HL-60 (cell line): ENCODE data around the gene GLYR1.

Source experiments
- GABPA ChIP-seq: IDR thresholded peaks from 2 replicates; pipeline ENCODE4 v1.6.1; 2012; ENCODE audit warnings: low read depth
- POLR2AphosphoS5 ChIP-seq: IDR thresholded peaks from 2 replicates; pipeline ENCODE4 v1.6.1; 2012; ENCODE audit warnings: low read depth
- SPI1 ChIP-seq: IDR thresholded peaks from 2 replicates; pipeline ENCODE4 v1.6.1; 2012; ENCODE audit warnings: low read depth, mild to moderate bottlenecking, borderline replicate concordance
- TF ChIP-seq, protein P1 (sequence below): IDR thresholded peaks from one replicate; pipeline ENCODE4 v1.5.1; 2011; ENCODE audit warnings: low read length, control low read depth, inconsistent platforms; ENCODE audit not compliant: insufficient read depth

DNA sequence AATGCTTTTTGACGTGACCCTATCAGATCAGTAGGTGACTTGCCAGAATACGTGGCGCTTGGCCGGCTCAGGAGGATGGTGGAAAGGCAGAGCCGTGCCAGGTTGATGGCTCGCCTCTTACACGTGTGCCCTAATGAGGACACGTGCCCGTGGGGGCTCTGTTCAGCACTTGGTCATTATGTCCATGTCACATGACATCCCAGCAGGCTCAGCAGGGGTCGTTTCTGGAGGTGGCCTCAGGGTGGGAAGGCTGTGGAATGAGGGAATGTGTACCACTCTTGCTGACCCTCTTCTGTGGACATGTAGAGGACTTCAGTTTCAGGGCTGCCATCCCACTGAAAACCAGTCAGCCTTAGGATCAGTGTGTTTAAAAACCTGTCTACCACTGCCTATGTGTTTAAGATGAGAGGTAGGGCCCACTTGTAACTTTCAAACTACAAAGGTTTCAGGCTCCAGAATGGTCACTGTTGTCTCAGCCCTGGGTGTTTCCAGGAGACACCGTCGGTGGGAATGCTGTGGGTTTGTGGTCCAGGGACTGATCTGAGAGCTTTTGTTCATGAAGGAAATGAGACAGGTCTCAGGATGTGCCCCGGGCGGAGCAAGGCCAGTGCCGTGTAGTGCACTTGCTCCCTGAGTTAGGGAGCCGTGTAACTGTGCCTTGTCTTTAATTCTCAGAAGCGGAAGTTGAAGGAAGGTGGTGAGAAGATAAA, 12.3 kb upstream of the GLYR1 start:
- TF ChIP-seq POLR2AphosphoS5 (no peak), SPI1 (no peak), GABPA (no peak)
- TF ChIP-seq, protein P1, sequence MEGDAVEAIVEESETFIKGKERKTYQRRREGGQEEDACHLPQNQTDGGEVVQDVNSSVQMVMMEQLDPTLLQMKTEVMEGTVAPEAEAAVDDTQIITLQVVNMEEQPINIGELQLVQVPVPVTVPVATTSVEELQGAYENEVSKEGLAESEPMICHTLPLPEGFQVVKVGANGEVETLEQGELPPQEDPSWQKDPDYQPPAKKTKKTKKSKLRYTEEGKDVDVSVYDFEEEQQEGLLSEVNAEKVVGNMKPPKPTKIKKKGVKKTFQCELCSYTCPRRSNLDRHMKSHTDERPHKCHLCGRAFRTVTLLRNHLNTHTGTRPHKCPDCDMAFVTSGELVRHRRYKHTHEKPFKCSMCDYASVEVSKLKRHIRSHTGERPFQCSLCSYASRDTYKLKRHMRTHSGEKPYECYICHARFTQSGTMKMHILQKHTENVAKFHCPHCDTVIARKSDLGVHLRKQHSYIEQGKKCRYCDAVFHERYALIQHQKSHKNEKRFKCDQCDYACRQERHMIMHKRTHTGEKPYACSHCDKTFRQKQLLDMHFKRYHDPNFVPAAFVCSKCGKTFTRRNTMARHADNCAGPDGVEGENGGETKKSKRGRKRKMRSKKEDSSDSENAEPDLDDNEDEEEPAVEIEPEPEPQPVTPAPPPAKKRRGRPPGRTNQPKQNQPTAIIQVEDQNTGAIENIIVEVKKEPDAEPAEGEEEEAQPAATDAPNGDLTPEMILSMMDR = no peak
